Epithelial cell of proximal tubule (primary cell): ENCODE measurements around the gene KIAA0586. TPM values are rescaled to one million over a fixed set of nuclear protein-coding genes. Genes with fewer than 3 reads are reported as not detected.
"Not testable (repeated sequence)": the region's sequence is repeated elsewhere in the genome, so short reads cannot be mapped to it uniquely, and the experiment has no call there.

Source experiments
- DNase-seq: peaks from one replicate; pipeline ENCODE4 v3.0.0-alpha.2; 2011; ENCODE audit warnings: low read depth
- H3K4me3 ChIP-seq: 2 replicates; pipeline ENCODE4 v1.5.1; 2011; ENCODE audit warnings: low read depth, mild to moderate bottlenecking, low read length
- total RNA-seq: library from RNA; depleted of rRNA; stranded (reverse); fragments of >200 nt; gene quantifications from 2 replicates; pipeline ENCODE4 v1.2.3, GENCODE V29; 2015
- TF ChIP-seq, protein P1 (sequence below): conservative IDR thresholded peaks from 2 replicates; pipeline ENCODE4 v1.5.1; 2012; ENCODE audit warnings: low read depth, mild to moderate bottlenecking, low read length

The KIAA0586 gene
- total RNA-seq, 1 donor from 2014 or later: 11.2 TPM

DNA sequence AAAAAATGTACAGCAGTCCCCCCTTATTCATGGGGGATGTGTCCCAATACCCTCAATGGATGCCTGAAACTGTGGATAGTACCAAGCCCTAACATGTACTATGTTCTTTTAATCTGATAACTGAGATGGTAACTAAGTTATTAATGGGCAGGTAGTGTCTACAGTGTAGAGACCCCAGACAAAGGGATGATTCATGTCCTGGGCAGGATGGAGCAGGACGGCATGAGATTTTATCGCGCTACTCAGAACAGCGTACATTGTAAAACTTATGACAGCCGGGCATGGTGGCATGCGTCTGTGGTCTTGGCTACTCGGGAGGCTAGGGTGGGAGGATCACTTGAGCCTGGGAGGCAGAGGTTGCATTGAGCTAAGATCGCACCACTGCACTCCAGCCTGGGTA is 37.1 kb downstream of the KIAA0586 start:
- H3K4me3 ChIP-seq: no peak overlapping the region
- DNase-seq: no peak
- TF ChIP-seq, protein P1, sequence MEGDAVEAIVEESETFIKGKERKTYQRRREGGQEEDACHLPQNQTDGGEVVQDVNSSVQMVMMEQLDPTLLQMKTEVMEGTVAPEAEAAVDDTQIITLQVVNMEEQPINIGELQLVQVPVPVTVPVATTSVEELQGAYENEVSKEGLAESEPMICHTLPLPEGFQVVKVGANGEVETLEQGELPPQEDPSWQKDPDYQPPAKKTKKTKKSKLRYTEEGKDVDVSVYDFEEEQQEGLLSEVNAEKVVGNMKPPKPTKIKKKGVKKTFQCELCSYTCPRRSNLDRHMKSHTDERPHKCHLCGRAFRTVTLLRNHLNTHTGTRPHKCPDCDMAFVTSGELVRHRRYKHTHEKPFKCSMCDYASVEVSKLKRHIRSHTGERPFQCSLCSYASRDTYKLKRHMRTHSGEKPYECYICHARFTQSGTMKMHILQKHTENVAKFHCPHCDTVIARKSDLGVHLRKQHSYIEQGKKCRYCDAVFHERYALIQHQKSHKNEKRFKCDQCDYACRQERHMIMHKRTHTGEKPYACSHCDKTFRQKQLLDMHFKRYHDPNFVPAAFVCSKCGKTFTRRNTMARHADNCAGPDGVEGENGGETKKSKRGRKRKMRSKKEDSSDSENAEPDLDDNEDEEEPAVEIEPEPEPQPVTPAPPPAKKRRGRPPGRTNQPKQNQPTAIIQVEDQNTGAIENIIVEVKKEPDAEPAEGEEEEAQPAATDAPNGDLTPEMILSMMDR: no peak

DNA sequence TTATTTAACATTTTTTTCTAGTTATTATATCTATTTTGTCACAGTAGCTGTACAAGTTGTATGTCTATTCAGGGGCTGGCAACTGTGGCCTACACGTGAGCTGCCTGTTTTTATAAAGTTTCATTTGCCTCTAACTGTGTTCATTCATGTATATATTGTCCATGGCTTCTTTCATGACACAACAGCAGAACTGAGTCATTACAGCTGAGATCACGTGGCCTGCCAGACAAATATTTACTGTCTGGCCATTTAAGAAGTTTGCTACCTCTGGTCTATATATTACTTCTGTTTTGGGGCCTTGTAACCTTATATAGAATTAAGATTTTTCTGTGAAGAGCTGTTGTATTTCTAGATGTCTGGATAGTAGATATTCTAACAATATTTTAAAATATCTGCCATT is 37.9 kb downstream of the KIAA0586 start:
- H3K4me3 ChIP-seq: no peak overlapping the region
- no peak for DNase-seq
- TF ChIP-seq, protein P1: no peak

DNA sequence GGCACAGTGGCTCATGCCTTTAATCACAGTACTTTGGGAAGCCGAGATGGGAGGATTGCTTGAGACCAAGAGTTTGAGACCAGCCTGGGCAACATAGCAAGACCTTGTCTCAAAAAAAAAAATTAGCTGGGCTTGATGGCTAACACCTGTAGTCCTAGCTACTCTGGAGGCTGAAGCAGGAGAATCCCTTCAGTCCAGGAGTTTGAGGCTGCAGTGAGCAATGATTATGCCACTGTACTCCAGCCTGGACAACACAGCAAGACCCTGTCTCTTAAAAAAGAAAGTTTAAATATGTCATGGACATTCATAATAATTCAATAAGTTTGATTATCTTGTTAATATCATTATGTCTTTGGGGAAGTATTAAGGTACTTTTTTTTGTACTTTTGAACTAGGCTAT is 38.9 kb downstream of the KIAA0586 start:
- TF ChIP-seq, protein P1: no peak
- DNase-seq: no peak
- H3K4me3 ChIP-seq: no peak overlapping the region

DNA sequence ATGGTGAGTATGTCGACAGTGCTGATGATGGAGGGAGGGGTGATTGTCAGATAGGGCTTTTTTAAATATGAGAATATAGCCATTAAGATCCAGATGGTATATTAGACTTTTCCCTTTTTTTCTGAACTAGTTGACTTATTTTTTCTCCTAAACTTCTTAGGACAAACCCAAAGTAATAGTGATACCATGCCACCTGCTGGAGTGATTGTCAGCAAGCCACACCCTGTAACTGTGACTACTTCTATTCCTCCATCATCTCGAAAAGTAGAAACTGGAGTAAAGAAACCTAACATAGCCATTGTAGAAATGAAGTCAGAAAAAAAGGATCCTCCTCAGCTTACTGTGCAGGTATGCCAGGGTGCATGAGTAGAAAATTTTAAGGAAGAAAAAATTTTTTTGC is 40.1 kb downstream of the KIAA0586 start:
- no peak overlapping the region for H3K4me3 ChIP-seq
- DNase-seq: no peak
- TF ChIP-seq, protein P1: no peak

DNA sequence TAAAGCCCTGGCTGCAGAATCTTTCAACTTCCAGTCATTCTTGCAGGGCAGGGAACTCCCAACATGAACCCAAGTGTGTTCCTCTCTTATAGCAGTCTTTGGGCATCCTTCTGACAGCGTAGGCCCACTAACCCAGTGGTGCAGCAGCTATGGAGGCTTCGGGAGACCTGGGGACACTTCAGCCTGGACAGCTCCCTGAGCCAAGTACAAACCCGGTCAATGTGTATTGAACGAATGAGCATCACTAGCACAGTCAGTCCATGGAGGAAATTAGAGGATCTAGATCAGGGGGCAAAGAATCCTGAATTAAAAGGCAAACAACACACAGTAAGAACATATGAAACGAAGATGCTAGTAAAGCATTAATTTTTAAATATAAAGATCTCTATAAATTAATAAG is 41.8 kb downstream of the KIAA0586 start:
- TF ChIP-seq, protein P1: no peak
- no peak overlapping the region for H3K4me3 ChIP-seq
- no peak for DNase-seq

DNA sequence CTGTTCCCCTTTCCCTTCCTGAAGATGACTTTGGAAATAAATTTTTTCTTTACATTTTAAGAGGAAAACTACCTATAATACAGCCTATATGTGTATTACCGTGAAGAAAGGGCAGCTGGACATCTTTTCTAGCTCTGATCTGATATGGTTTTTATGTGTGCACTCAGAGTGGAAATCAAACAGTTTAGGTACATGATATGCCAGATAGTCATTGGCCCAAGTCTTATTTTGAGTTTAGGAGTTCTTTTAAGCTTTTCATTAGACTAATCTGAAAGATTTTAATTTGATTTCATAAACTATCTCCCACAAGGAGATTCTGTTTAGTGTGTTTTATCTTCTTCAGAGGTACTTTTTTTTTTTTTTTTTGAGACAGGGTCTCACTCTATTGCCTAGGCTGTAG is 48.8 kb downstream of the KIAA0586 start:
- TF ChIP-seq, protein P1: no peak
- no peak for DNase-seq
- H3K4me3 ChIP-seq: no peak overlapping the region

DNA sequence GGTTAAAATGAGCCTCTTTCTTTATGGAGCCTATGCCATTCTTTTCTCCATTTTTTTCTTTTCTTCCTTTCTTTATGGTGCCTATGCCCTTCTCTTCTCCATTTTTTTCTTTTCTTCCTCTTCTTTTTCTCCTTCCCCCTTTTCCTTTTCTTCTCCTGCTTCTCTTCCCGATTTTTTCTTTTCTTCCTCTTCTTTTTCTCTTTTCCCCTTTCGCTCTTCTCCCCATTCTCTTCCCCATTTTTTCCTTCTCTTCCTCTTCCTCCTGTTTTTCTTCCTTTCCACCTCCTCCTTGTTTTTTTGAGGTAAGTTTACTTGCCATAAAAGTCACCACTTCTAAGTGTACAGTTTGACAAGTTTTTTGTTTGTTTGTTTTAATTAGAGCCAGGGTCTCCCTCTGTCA is 50.1 kb downstream of the KIAA0586 start:
- TF ChIP-seq, protein P1: no peak
- H3K4me3 ChIP-seq: no peak overlapping the region
- DNase-seq: no peak

DNA sequence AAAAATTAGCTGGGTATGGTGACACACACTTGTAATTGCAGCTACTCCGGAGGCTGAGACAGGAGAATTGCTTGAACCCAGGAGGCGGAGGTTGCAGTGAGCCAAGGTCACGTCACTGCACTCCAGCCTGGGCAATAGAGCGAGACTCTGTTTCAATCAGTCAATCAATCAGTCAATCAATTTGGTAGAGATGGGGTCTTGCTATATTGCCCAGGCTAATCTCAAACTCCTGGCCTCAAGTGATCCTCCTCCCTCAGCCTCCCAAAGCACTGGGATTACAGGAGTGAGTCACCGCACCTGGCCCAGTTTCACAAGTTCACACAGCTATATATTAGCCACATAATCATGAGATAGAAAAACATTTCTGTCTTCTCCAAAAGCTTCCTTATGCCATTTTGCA is 50.8 kb downstream of the KIAA0586 start:
- not testable (repeated sequence) for DNase-seq, H3K4me3 ChIP-seq
